ENCODE measurements around the gene ITPR1.
"Not testable (repeated sequence)": the region's sequence is repeated elsewhere in the genome, so short reads cannot be mapped to it uniquely, and the experiment has no call there.

The ITPR1 gene

GRCh38 chr3:4749567-4750002, 256.4 kb downstream of the ITPR1 start:
- FAIRE-seq, result no peak

- FAIRE-seq, result no peak
Observed at GRCh38 chr3:4750306-4750968, 257.3 kb downstream of the ITPR1 start.

GRCh38 chr3:4751029-4751501, 257.9 kb downstream of the ITPR1 start:
- FAIRE-seq, result no peak

GRCh38 chr3:4751502-4752101, 258.5 kb downstream of the ITPR1 start:
- no peak for FAIRE-seq

- no peak for FAIRE-seq
Observed at GRCh38 chr3:4752201-4753072, 259.3 kb downstream of the ITPR1 start.

- no peak for FAIRE-seq
Observed at GRCh38 chr3:4753073-4753691, 260.0 kb downstream of the ITPR1 start.

- no peak for FAIRE-seq
Observed at GRCh38 chr3:4754180-4755086, 261.3 kb downstream of the ITPR1 start.

- FAIRE-seq, result no peak
Observed at GRCh38 chr3:4755566-4755965, 262.4 kb downstream of the ITPR1 start.

GRCh38 chr3:4756057-4756775, 263.1 kb downstream of the ITPR1 start:
- no peak for FAIRE-seq

- FAIRE-seq, result no peak
Observed at GRCh38 chr3:4756855-4757574, 263.9 kb downstream of the ITPR1 start.

- no peak for FAIRE-seq
Observed at GRCh38 chr3:4757575-4758248, 264.6 kb downstream of the ITPR1 start.

GRCh38 chr3:4758249-4758860, 265.2 kb downstream of the ITPR1 start:
- no peak for FAIRE-seq

- no peak for FAIRE-seq
Observed at GRCh38 chr3:4758957-4759656, 266.0 kb downstream of the ITPR1 start.

GRCh38 chr3:4759689-4760312, 266.7 kb downstream of the ITPR1 start:
- no peak for FAIRE-seq

- FAIRE-seq, result no peak
Observed at GRCh38 chr3:4761759-4762158, 268.6 kb downstream of the ITPR1 start.

GRCh38 chr3:4762481-4763230, 269.5 kb downstream of the ITPR1 start:
- FAIRE-seq, result not testable (repeated sequence)

GRCh38 chr3:4763604-4764247, 270.6 kb downstream of the ITPR1 start:
- FAIRE-seq, result no peak

Measured in endometrium (tissue), 2 donors.